Glomerular visceral epithelial cell (primary cell): ENCODE results near the gene GPR55.

ENCODE experiments used
- DNase-seq: peaks from one replicate; pipeline ENCODE4 v3.0.0-alpha.2; 2016; ENCODE audit errors: extremely low spot score

Gene GPR55

GRCh38 chr2:230881840-230882239 is 43.2 kb downstream of the GPR55 start:
- DNase-seq = no peak

- no peak for DNase-seq
Observed at GRCh38 chr2:230879891-230880290, 45.2 kb downstream of the GPR55 start.

GRCh38 chr2:230879271-230879882 is 45.7 kb downstream of the GPR55 start:
- DNase-seq = no peak

- DNase-seq = no peak
Observed at GRCh38 chr2:230878599-230879188, 46.3 kb downstream of the GPR55 start.

- no peak for DNase-seq
Observed at GRCh38 chr2:230877759-230878598, 47.1 kb downstream of the GPR55 start.

- no peak for DNase-seq
Observed at GRCh38 chr2:230877116-230877758, 47.8 kb downstream of the GPR55 start.

GRCh38 chr2:230875347-230876315 is 49.4 kb downstream of the GPR55 start:
- no peak for DNase-seq

- no peak for DNase-seq
Observed at GRCh38 chr2:230874876-230875275, 50.2 kb downstream of the GPR55 start.

- no peak for DNase-seq
Observed at GRCh38 chr2:230874456-230874855, 50.6 kb downstream of the GPR55 start.

- no peak for DNase-seq
Observed at GRCh38 chr2:230873661-230874401, 51.2 kb downstream of the GPR55 start.

GRCh38 chr2:230872968-230873660 is 51.9 kb downstream of the GPR55 start:
- DNase-seq = no peak

GRCh38 chr2:230872151-230872967 is 52.7 kb downstream of the GPR55 start:
- DNase-seq = no peak

GRCh38 chr2:230871361-230872150 is 53.5 kb downstream of the GPR55 start:
- no peak for DNase-seq

GRCh38 chr2:230870544-230871360 is 54.3 kb downstream of the GPR55 start:
- no peak for DNase-seq

- DNase-seq = no peak
Observed at GRCh38 chr2:230869914-230870543, 55.0 kb downstream of the GPR55 start.

GRCh38 chr2:230868947-230869913 is 55.8 kb downstream of the GPR55 start:
- no peak for DNase-seq
